A673 (cell line): ENCODE results near the gene CFAP97D2. TPM values are rescaled to one million over a fixed set of nuclear protein-coding genes. Genes with fewer than 3 reads are reported as not detected.

Experiments used
- BruUV-seq: library from RNA; stranded (reverse); fragments of 400-500 nt; replicated peaks from 2 replicates; lab custom pipeline; 2021; lab: Mats Ljungman, UMichigan
- CTCF ChIA-PET: fragments of 300-600 bp; sonication (Branson Sonifier 250); formaldehyde crosslinking; loops from one replicate; lab custom pipeline; 2022; ENCODE audit warnings: antibody characterized with exemption; lab: Charles Lee
- POLR2A ChIA-PET: fragments of 300-600 bp; sonication (Branson Sonifier 250); formaldehyde crosslinking; loops from one replicate; lab custom pipeline; 2022; ENCODE audit warnings: antibody characterized with exemption; ENCODE audit not compliant: low non-redundant PET; lab: Charles Lee
- DNase-seq: peaks from one replicate; pipeline ENCODE4 v3.0.0-alpha.2; 2015; ENCODE audit warnings: low spot score
- H3K27ac ChIP-seq: fragments of 200-600 bp; sonication (generic); 2 replicates; pipeline ENCODE4 v1.5.1; 2016; ENCODE audit warnings: mixed run types, low read depth, mild to moderate bottlenecking, mixed read lengths, antibody characterized with exemption, low read length; ENCODE audit not compliant: poor library complexity, severe bottlenecking
- H3K27me3 ChIP-seq: fragments of 200-600 bp; sonication (generic); replicated peaks from 2 replicates; pipeline ENCODE4 v1.6.1; 2017; ENCODE audit warnings: mixed run types, low read depth, mild to moderate bottlenecking, mixed read lengths, antibody characterized with exemption, low read length; ENCODE audit not compliant: insufficient read depth, poor library complexity
- H3K36me3 ChIP-seq: fragments of 200-600 bp; sonication (generic); 2 replicates; pipeline ENCODE4 v1.6.1; 2016; ENCODE audit warnings: mixed run types, mild to moderate bottlenecking, mixed read lengths, antibody characterized with exemption, low read length; ENCODE audit not compliant: insufficient read depth, poor library complexity, severe bottlenecking
- H3K4me1 ChIP-seq: fragments of 200-600 bp; sonication (generic); 2 replicates; pipeline ENCODE4 v1.6.1; 2017; ENCODE audit warnings: mixed run types, mild to moderate bottlenecking, mixed read lengths, antibody characterized with exemption, low read length; ENCODE audit not compliant: insufficient read depth, poor library complexity, severe bottlenecking
- H3K4me3 ChIP-seq: fragments of 200-600 bp; sonication (generic); 2 replicates; pipeline ENCODE4 v1.5.1; 2016; ENCODE audit warnings: low read depth, mixed run types, mild to moderate bottlenecking, mixed read lengths, low read length; ENCODE audit not compliant: poor library complexity, severe bottlenecking
- H3K9me3 ChIP-seq: fragments of 200-600 bp; sonication (generic); 2 replicates; pipeline ENCODE4 v1.6.1; 2016; ENCODE audit warnings: mixed run types, low read depth, mild to moderate bottlenecking, mixed read lengths, antibody characterized with exemption, low read length; ENCODE audit not compliant: poor library complexity, severe bottlenecking
- EZH2 ChIP-seq: fragments of 200-600 bp; sonication (generic); IDR thresholded peaks from 2 replicates; pipeline ENCODE4 v1.6.1; 2017; ENCODE audit warnings: borderline replicate concordance, low read depth, mild to moderate bottlenecking, mixed read lengths, antibody characterized with exemption, low read length; ENCODE audit not compliant: poor library complexity, severe bottlenecking
- intact Hi-C: fragments of 100-400 bp; cut with micrococcal nuclease; formaldehyde crosslinking; loops from one replicate; pipeline ENCODE4 v1.10.0; 2022; ENCODE audit not compliant: unreplicated experiment
- total RNA-seq: library from RNA; stranded (reverse); gene quantifications from 2 replicates; pipeline ENCODE4 v1.2.3, GENCODE V29; 2021
- TF ChIP-seq, protein P1 (sequence below): fragments of 300-800, 200-600 bp; sonication (generic); conservative IDR thresholded peaks from 2 replicates; pipeline ENCODE4 v1.5.1; 2017; ENCODE audit warnings: low read depth, mild to moderate bottlenecking, antibody characterized with exemption, low read length, moderate library complexity, mixed read lengths

CFAP97D2 gene
- total RNA-seq, 1 experiment from 2014 or later, result not detected

GRCh38 chr13:114143806-114144605 is 35.1 kb upstream of the CFAP97D2 start:
- no peak for DNase-seq
- CTCF ChIA-PET, result no interaction called here
- H3K9me3 ChIP-seq, result no peaks in the 10 kb centered on the region

GRCh38 chr13:114144606-114145244 is 34.3 kb upstream of the CFAP97D2 start:
- BruUV-seq, result no TSS peak
- Histone ChIP-seq H3K36me3 (no peaks in the 10 kb centered on the region), H3K27me3 (no peaks in the 10 kb centered on the region), H3K27ac (no peak overlapping the region), H3K9me3 (no peaks in the 10 kb centered on the region), H3K4me1 (peaks cover 4% of the 10 kb centered on the region), H3K4me3 (no peak overlapping the region)
- no peak for DNase-seq
- ChIA-PET CTCF (no interaction called here), POLR2A (no interaction called here)
- TF ChIP-seq EZH2, result no peak
- TF ChIP-seq, protein P1, sequence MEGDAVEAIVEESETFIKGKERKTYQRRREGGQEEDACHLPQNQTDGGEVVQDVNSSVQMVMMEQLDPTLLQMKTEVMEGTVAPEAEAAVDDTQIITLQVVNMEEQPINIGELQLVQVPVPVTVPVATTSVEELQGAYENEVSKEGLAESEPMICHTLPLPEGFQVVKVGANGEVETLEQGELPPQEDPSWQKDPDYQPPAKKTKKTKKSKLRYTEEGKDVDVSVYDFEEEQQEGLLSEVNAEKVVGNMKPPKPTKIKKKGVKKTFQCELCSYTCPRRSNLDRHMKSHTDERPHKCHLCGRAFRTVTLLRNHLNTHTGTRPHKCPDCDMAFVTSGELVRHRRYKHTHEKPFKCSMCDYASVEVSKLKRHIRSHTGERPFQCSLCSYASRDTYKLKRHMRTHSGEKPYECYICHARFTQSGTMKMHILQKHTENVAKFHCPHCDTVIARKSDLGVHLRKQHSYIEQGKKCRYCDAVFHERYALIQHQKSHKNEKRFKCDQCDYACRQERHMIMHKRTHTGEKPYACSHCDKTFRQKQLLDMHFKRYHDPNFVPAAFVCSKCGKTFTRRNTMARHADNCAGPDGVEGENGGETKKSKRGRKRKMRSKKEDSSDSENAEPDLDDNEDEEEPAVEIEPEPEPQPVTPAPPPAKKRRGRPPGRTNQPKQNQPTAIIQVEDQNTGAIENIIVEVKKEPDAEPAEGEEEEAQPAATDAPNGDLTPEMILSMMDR, result no peak
- intact Hi-C loops, result no loop called here

More at GRCh38 chr13:114143806-114144605, 35.1 kb upstream of the CFAP97D2 start:
- Histone ChIP-seq H3K4me1 (peaks cover 4% of the 10 kb centered on the region), H3K4me3 (no peak overlapping the region), H3K27ac (no peak overlapping the region), H3K36me3 (no peaks in the 10 kb centered on the region), H3K27me3 (no peaks in the 10 kb centered on the region)
- intact Hi-C loops, result no loop called here
- POLR2A ChIA-PET, result no interaction called here
- BruUV-seq, result no TSS peak
- TF ChIP-seq, protein P1, result 0 out of 2 replicates have a peak, but pooled peaks have one; percentile 34
- no peak for TF ChIP-seq EZH2

- TF ChIP-seq, protein P1, result no peak
- no peak for TF ChIP-seq EZH2
- no TSS peak for BruUV-seq
- ChIA-PET POLR2A (no interaction called here), CTCF (no interaction called here)
- no peaks in the 10 kb centered on the region for H3K27me3 ChIP-seq
- no peaks in the 10 kb centered on the region for H3K9me3 ChIP-seq
- H3K4me1 ChIP-seq, result peaks cover 4% of the 10 kb centered on the region
- intact Hi-C loops, result no loop called here
- no peak overlapping the region for H3K27ac ChIP-seq
- no peak overlapping the region for H3K4me3 ChIP-seq
- DNase-seq, result no peak
- H3K36me3 ChIP-seq, result no peaks in the 10 kb centered on the region
Observed at GRCh38 chr13:114145256-114145655, 33.8 kb upstream of the CFAP97D2 start.
